Activated CD4-positive, alpha-beta T cell treated with anti-CD3 and anti-CD28 coated beads, Interleukin-2, amount 10 ng/mL, durations not matched to agents 7 days and 5 days (primary cell): ENCODE data around the gene CLCN3. TPM values are rescaled to one million over a fixed set of nuclear protein-coding genes. Genes with fewer than 3 reads are reported as not detected.
A peak's percentile ranks its signal among the peaks of the same experiment; 100 is the strongest.
"Not testable (repeated sequence)": the region's sequence is repeated elsewhere in the genome, so short reads cannot be mapped to it uniquely, and the experiment has no call there.

Source experiments
- CTCF ChIA-PET: fragments of 350-600 bp; sonication (Branson Sonifier 250); formaldehyde crosslinking; loops from one replicate; lab custom pipeline; 2021; ENCODE audit warnings: antibody characterized with exemption; lab: Charles Lee
- POLR2A ChIA-PET: fragments of 350-600 bp; sonication (Branson Sonifier 250); formaldehyde crosslinking; loops from one replicate; lab custom pipeline; 2021; ENCODE audit warnings: antibody characterized with exemption; lab: Charles Lee
- DNase-seq: peaks from one replicate; pipeline ENCODE4 v3.0.0-alpha.2; 2020
- H3K27ac Mint-ChIP-seq: one replicate; pipeline ENCODE4 v1.8.0; 2021; ENCODE audit warnings: mild to moderate bottlenecking, moderate library complexity, mixed read lengths
- H3K27me3 Mint-ChIP-seq: one replicate; pipeline ENCODE4 v1.8.0; 2021; ENCODE audit warnings: mixed read lengths
- H3K36me3 Mint-ChIP-seq: one replicate; pipeline ENCODE4 v1.8.0; 2021; ENCODE audit warnings: low read depth, mixed read lengths
- H3K4me1 Mint-ChIP-seq: one replicate; pipeline ENCODE4 v1.8.0; 2021; ENCODE audit warnings: mixed read lengths
- H3K4me3 Mint-ChIP-seq: one replicate; pipeline ENCODE4 v1.8.0; 2021; ENCODE audit warnings: mild to moderate bottlenecking, moderate library complexity, mixed read lengths
- H3K9me3 Mint-ChIP-seq: one replicate; pipeline ENCODE4 v1.8.0; 2021; ENCODE audit warnings: mixed read lengths
- total RNA-seq, 2 experiments: library from RNA; stranded (reverse); gene quantifications; one replicate each; pipeline ENCODE4 v1.2.3, GENCODE V29; 2021

CLCN3 gene
- total RNA-seq, 2 experiments from 2014 or later, result 27.9 to 28.6 TPM

GRCh38 chr4:169730564-169730963, 110.2 kb downstream of the CLCN3 start:
- CTCF ChIA-PET, result interaction anchor here (0.6 to 1.0 kb wide), 2 partner anchors 12 to 351 kb away, joined by 3 read pairs; no protein-coding TSS in a partner anchor
- Mint-ChIP-seq H3K36me3 (peaks cover 8% of the 10 kb centered on the region), H3K4me1 (peaks cover 2% of the 10 kb centered on the region), H3K4me3 (no peak overlapping the region), H3K27ac (no peak overlapping the region), H3K27me3 (no peaks in the 10 kb centered on the region), H3K9me3 (no peaks in the 10 kb centered on the region)
- DNase-seq, result no peak
- POLR2A ChIA-PET, result interaction anchor here (0.6 kb wide), 1 partner anchor 57 kb away, joined by 3 read pairs; no protein-coding TSS in a partner anchor

- H3K9me3 Mint-ChIP-seq, DNase-seq, H3K27ac Mint-ChIP-seq, CTCF ChIA-PET, H3K4me1 Mint-ChIP-seq, POLR2A ChIA-PET, H3K4me3 Mint-ChIP-seq, H3K27me3 Mint-ChIP-seq: not testable (repeated sequence)
- H3K36me3 Mint-ChIP-seq, result peaks cover 24% of the 10 kb centered on the region
These were observed 118.2 kb downstream of the CLCN3 start for GRCh38 chr4:169738604-169739003.

- Mint-ChIP-seq H3K36me3 (peaks cover 22% of the 10 kb centered on the region), H3K4me3 (no peak overlapping the region), H3K9me3 (no peaks in the 10 kb centered on the region), H3K27ac (no peak overlapping the region), H3K27me3 (no peaks in the 10 kb centered on the region), H3K4me1 (no peaks in the 10 kb centered on the region)
- ChIA-PET POLR2A (no interaction called here), CTCF (no interaction called here)
- DNase-seq, result no peak
These were observed 121.2 kb downstream of the CLCN3 start for GRCh38 chr4:169741569-169741968.

- Mint-ChIP-seq H3K4me3 (no peak overlapping the region), H3K27me3 (no peaks in the 10 kb centered on the region), H3K9me3 (no peaks in the 10 kb centered on the region), H3K36me3 (peaks cover 15% of the 10 kb centered on the region), H3K27ac (no peak overlapping the region), H3K4me1 (no peaks in the 10 kb centered on the region)
- CTCF ChIA-PET, result no interaction called here
- POLR2A ChIA-PET, result no interaction called here
- no peak for DNase-seq
These were observed 124.2 kb downstream of the CLCN3 start for GRCh38 chr4:169744601-169745000.

- no peaks in the 10 kb centered on the region for H3K4me1 Mint-ChIP-seq
- ChIA-PET CTCF (no interaction called here), POLR2A (no interaction called here)
- H3K27me3 Mint-ChIP-seq, result no peaks in the 10 kb centered on the region
- H3K9me3 Mint-ChIP-seq, result no peaks in the 10 kb centered on the region
- H3K27ac Mint-ChIP-seq, result no peak overlapping the region
- no peak overlapping the region for H3K4me3 Mint-ChIP-seq
- peaks cover 14% of the 10 kb centered on the region for H3K36me3 Mint-ChIP-seq
- no peak for DNase-seq
These were observed 124.9 kb downstream of the CLCN3 start for GRCh38 chr4:169745291-169745690.

GRCh38 chr4:169756971-169757574, 136.7 kb downstream of the CLCN3 start:
- Mint-ChIP-seq H3K4me3 (peak overlapping the region; percentile 80), H3K27me3 (peaks cover 9% of the 10 kb centered on the region), H3K27ac (peak overlapping the region; percentile 83), H3K36me3 (peaks cover 4% of the 10 kb centered on the region), H3K9me3 (no peaks in the 10 kb centered on the region), H3K4me1 (peaks cover 35% of the 10 kb centered on the region)
- CTCF ChIA-PET, result interaction anchor here (0.9 kb wide), 1 partner anchor 81 kb away, joined by 3 read pairs; no protein-coding TSS in a partner anchor
- no peak for DNase-seq
- POLR2A ChIA-PET, result interaction anchor here (0.5 kb wide), 1 partner anchor 348 kb away, joined by 3 read pairs; no protein-coding TSS in a partner anchor

- CTCF ChIA-PET, result no interaction called here
- Mint-ChIP-seq H3K27me3 (peaks cover 10% of the 10 kb centered on the region), H3K36me3 (no peaks in the 10 kb centered on the region), H3K27ac (peak within 1 kb of the TSS; percentile 83), H3K4me3 (peak within 1 kb of the TSS; percentile 80), H3K9me3 (no peaks in the 10 kb centered on the region), H3K4me1 (peaks cover 35% of the 10 kb centered on the region)
- DNase-seq, result peak; percentile 94
- POLR2A ChIA-PET, result interaction anchor here (0.5 kb wide), 1 partner anchor 347 kb away, joined by 3 read pairs; no protein-coding TSS in a partner anchor
These were observed 137.3 kb downstream of the CLCN3 start, which contains the start of gene HPF1 for GRCh38 chr4:169757575-169758184. Gene HPF1 (minus strand): TSS chr4:169757944. CDS start chr4:169757877, 67 bp downstream.

- CTCF ChIA-PET, result no interaction called here
- H3K27me3 Mint-ChIP-seq, result peaks cover 11% of the 10 kb centered on the region
- peak overlapping the region; percentile 80 for H3K4me3 Mint-ChIP-seq
- H3K36me3 Mint-ChIP-seq, result no peaks in the 10 kb centered on the region
- no peak for DNase-seq
- peaks cover 35% of the 10 kb centered on the region for H3K4me1 Mint-ChIP-seq
- no peak overlapping the region for H3K27ac Mint-ChIP-seq
- no peaks in the 10 kb centered on the region for H3K9me3 Mint-ChIP-seq
- POLR2A ChIA-PET, result no interaction called here
These were observed 138.1 kb downstream of the CLCN3 start for GRCh38 chr4:169758401-169758962.

GRCh38 chr4:169761846-169762245, 141.5 kb downstream of the CLCN3 start:
- peaks cover 14% of the 10 kb centered on the region for H3K4me1 Mint-ChIP-seq
- DNase-seq, result no peak
- H3K36me3 Mint-ChIP-seq, result no peaks in the 10 kb centered on the region
- H3K4me3 Mint-ChIP-seq, result no peak overlapping the region
- H3K27me3 Mint-ChIP-seq, result peaks cover 13% of the 10 kb centered on the region
- no peak overlapping the region for H3K27ac Mint-ChIP-seq
- ChIA-PET POLR2A (no interaction called here), CTCF (no interaction called here)
- no peaks in the 10 kb centered on the region for H3K9me3 Mint-ChIP-seq

- no peaks in the 10 kb centered on the region for H3K36me3 Mint-ChIP-seq
- H3K4me3 Mint-ChIP-seq, result no peak overlapping the region
- H3K4me1 Mint-ChIP-seq, result peaks cover 3% of the 10 kb centered on the region
- ChIA-PET POLR2A (no interaction called here), CTCF (interaction anchor here (0.6 to 1.0 kb wide), 2 partner anchors 15 to 38 kb away, joined by 3 to 4 read pairs; no protein-coding TSS in a partner anchor)
- no peaks in the 10 kb centered on the region for H3K9me3 Mint-ChIP-seq
- no peak for DNase-seq
- no peak overlapping the region for H3K27ac Mint-ChIP-seq
- peaks cover 7% of the 10 kb centered on the region for H3K27me3 Mint-ChIP-seq
These were observed 145.5 kb downstream of the CLCN3 start for GRCh38 chr4:169765835-169766234.

GRCh38 chr4:169766741-169767140, 146.4 kb downstream of the CLCN3 start:
- no peak overlapping the region for H3K27ac Mint-ChIP-seq
- no peak overlapping the region for H3K4me3 Mint-ChIP-seq
- no peaks in the 10 kb centered on the region for H3K9me3 Mint-ChIP-seq
- ChIA-PET CTCF (interaction anchor here (1.0 kb wide), 1 partner anchor 14 kb away, joined by 4 read pairs; no protein-coding TSS in a partner anchor), POLR2A (no interaction called here)
- no peaks in the 10 kb centered on the region for H3K36me3 Mint-ChIP-seq
- no peak for DNase-seq
- peaks cover 5% of the 10 kb centered on the region for H3K4me1 Mint-ChIP-seq
- peaks cover 7% of the 10 kb centered on the region for H3K27me3 Mint-ChIP-seq

- CTCF ChIA-PET, result no interaction called here
- H3K27ac Mint-ChIP-seq, result no peak overlapping the region
These were observed 148.0 kb downstream of the CLCN3 start for GRCh38 chr4:169768385-169768784.

GRCh38 chr4:169770416-169770815, 150.0 kb downstream of the CLCN3 start:
- H3K4me3 Mint-ChIP-seq, result no peak overlapping the region
- no peaks in the 10 kb centered on the region for H3K36me3 Mint-ChIP-seq
- no peak overlapping the region for H3K27ac Mint-ChIP-seq
- H3K4me1 Mint-ChIP-seq, result peaks cover 10% of the 10 kb centered on the region
- no peaks in the 10 kb centered on the region for H3K9me3 Mint-ChIP-seq
- no peak for DNase-seq
- ChIA-PET CTCF (no interaction called here), POLR2A (no interaction called here)
- peaks cover 13% of the 10 kb centered on the region for H3K27me3 Mint-ChIP-seq

More at GRCh38 chr4:169768385-169768784, 148.0 kb downstream of the CLCN3 start:
- H3K4me3 Mint-ChIP-seq, result no peak overlapping the region
- H3K36me3 Mint-ChIP-seq, result no peaks in the 10 kb centered on the region
- DNase-seq, result no peak
- H3K4me1 Mint-ChIP-seq, result peaks cover 5% of the 10 kb centered on the region
- POLR2A ChIA-PET, result no interaction called here
- peaks cover 2% of the 10 kb centered on the region for H3K27me3 Mint-ChIP-seq
- no peaks in the 10 kb centered on the region for H3K9me3 Mint-ChIP-seq
